Bronchial epithelial cell (primary cell): ENCODE data around the gene TRAF3IP1. TPM values are rescaled to one million over a fixed set of nuclear protein-coding genes. Genes with fewer than 3 reads are reported as not detected.
"Not testable (repeated sequence)": the region's sequence is repeated elsewhere in the genome, so short reads cannot be mapped to it uniquely, and the experiment has no call there.

ENCODE experiments used
- DNase-seq: peaks from one replicate; pipeline ENCODE4 v3.0.0-alpha.2; 2010; ENCODE audit warnings: low read depth
- FAIRE-seq: peaks from 2 replicates; lab custom pipeline; 2011; peaks lifted over from hg19 to GRCh38; lab: Jason Lieb, UNC
- H3K27me3 ChIP-seq: 2 replicates; pipeline ENCODE4 v1.5.1; 2011; ENCODE audit warnings: low read length; ENCODE audit not compliant: control insufficient read depth, insufficient read depth
- H3K36me3 ChIP-seq: 2 replicates; pipeline ENCODE4 v1.5.1; 2011; ENCODE audit warnings: low read length; ENCODE audit not compliant: control insufficient read depth, insufficient read depth
- H3K4me3 ChIP-seq: 2 replicates; pipeline ENCODE4 v1.5.1; 2011; ENCODE audit warnings: mild to moderate bottlenecking, low read depth, low read length, control low read depth
- CTCF ChIP-seq: IDR thresholded peaks from 2 replicates; pipeline ENCODE4 v1.5.1; 2011; ENCODE audit warnings: mild to moderate bottlenecking, moderate library complexity, low read length, control low read depth, inconsistent platforms; ENCODE audit not compliant: insufficient read depth, severe bottlenecking
- total RNA-seq: library from RNA; depleted of rRNA; stranded (reverse); fragments of >200 nt; gene quantifications from 2 replicates; pipeline ENCODE4 v1.2.1, GENCODE V29; 2014

TRAF3IP1 gene
- total RNA-seq, 1 donor from 2014 or later: 9.2 TPM

- FAIRE-seq (no peak), DNase-seq (no peak)
- Histone ChIP-seq H3K36me3 (peaks cover 8% of the 10 kb centered on the region), H3K4me3 (no peak overlapping the region), H3K27me3 (no peaks in the 10 kb centered on the region)
- no peak for TF ChIP-seq CTCF
These were observed 42.3 kb downstream of the TRAF3IP1 start for GRCh38 chr2:238362626-238363025.

GRCh38 chr2:238369591-238370040 lies 49.3 kb downstream of the TRAF3IP1 start:
- no peak for FAIRE-seq

GRCh38 chr2:238370094-238370822 lies 49.9 kb downstream of the TRAF3IP1 start:
- no peak for TF ChIP-seq CTCF
- H3K4me3 ChIP-seq: no peak overlapping the region
- FAIRE-seq (peak; percentile 47), DNase-seq (no peak)
- no peaks in the 10 kb centered on the region for H3K27me3 ChIP-seq
- H3K36me3 ChIP-seq: no peaks in the 10 kb centered on the region

More at GRCh38 chr2:238369591-238370040, 49.3 kb downstream of the TRAF3IP1 start:
- no peaks in the 10 kb centered on the region for H3K27me3 ChIP-seq
- no peak overlapping the region for H3K4me3 ChIP-seq
- no peak for TF ChIP-seq CTCF
- DNase-seq: no peak
- no peaks in the 10 kb centered on the region for H3K36me3 ChIP-seq

GRCh38 chr2:238370823-238371372 lies 50.6 kb downstream of the TRAF3IP1 start:
- Histone ChIP-seq H3K4me3 (no peak overlapping the region), H3K36me3 (no peaks in the 10 kb centered on the region), H3K27me3 (no peaks in the 10 kb centered on the region)
- no peak for FAIRE-seq
- DNase-seq: peak; percentile 52
- peak; percentile 86 for TF ChIP-seq CTCF

GRCh38 chr2:238372277-238372676 lies 52.0 kb downstream of the TRAF3IP1 start:
- not testable (repeated sequence) for H3K36me3 ChIP-seq, DNase-seq, FAIRE-seq, H3K27me3 ChIP-seq, H3K4me3 ChIP-seq

- H3K27me3 ChIP-seq: no peaks in the 10 kb centered on the region
- H3K36me3 ChIP-seq: peaks cover 1% of the 10 kb centered on the region
- DNase-seq (peak; percentile 30), FAIRE-seq (no peak)
- TF ChIP-seq CTCF: no peak
- no peak overlapping the region for H3K4me3 ChIP-seq
These were observed 56.6 kb downstream of the TRAF3IP1 start for GRCh38 chr2:238376884-238377391.
